Activated effector memory CD4-positive, alpha-beta T cell treated with Interleukin-2 at 50 U/mL for 16 hours (primary cell): ENCODE results near the gene P2RX7.

Experiments used
- DNase-seq: peaks from one replicate; pipeline ENCODE4 v3.0.0-alpha.2; 2020

P2RX7 gene

GRCh38 chr12:121132601-121133481 is at the start of gene P2RX7:
Gene P2RX7, plus strand, starts transcription at chr12:121132876. Its CDS starts 95 bp downstream, at chr12:121132971.
- DNase-seq, result peak; percentile 27

DNA sequence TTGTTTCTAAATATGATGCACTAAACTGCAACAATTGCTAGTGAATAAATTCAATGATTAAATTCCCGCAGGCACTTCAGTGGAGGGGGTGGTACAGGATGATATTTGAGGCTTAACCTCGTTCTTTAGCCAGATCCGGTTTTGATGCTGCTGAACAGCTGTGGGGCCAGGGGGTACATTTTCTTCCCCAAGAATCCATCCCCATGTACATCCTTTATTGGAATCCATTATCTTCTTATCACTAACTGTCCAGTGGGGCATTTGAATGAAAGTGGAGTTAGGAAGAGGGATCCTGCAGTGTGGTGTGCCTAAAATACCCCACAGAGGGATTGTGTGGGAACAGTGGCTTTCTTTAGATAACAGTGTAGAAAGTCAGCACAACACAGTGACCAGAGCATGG is 48.4 kb upstream of the P2RX7 start:
- no peak for DNase-seq

DNA sequence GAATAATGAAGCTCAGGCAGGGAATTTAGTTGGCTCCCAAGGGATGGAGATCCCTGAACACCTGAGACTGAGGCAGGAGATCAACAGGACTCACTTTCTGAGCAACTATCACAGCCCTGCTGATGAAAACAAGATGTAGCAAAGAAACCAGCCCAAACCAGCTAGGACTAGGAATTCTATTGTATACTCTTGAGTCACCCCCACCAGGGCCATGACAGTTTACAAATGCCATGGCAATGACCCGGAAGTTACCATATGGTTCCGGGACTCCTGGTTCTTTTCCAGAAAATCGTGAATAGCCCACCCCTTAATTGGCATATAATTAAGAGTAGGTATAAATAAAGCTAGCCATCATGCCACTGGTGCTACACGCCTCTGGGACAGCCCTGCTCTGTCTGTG is 47.6 kb upstream of the P2RX7 start:
- DNase-seq, result no peak

GRCh38 chr12:121085506-121086353 is 46.9 kb upstream of the P2RX7 start:
- DNase-seq, result no peak

GRCh38 chr12:121086781-121087295 is 45.8 kb upstream of the P2RX7 start:
- no peak for DNase-seq

DNA sequence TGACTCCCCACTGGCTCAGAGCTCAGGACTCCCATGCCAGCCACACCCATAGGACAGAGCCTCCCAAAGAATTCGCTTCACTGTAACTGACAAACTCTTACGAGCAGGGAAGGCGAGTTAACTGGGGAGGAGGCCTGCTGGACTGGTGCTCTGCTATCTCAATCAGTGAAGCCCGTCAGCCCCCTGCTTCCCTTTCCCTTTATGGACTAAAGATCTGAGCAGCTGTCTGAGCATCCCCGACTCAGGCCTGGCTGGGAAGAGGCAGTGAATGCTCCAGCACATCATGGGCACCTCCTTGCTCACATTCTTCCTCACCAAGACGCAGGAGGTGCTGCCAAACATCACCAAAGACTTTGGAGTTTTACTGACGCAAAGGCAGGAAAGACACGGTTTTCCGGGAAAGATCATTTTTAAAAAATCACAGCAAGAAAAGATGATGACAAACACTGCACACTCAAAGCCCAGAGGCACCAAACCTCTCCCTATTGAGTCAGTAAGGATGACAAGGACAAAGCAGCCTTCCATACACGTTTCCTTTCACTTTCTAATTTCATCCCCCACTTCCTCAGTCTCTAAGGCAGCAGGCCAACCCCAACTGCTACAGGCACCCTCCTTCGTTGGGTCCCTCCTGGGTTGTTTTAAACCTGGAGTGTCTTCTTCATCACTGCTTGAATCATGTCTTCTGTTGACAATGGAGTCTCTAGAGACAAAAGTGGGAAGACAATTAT is 45.0 kb upstream of the P2RX7 start:
- no peak for DNase-seq

GRCh38 chr12:121088195-121088585 is 44.5 kb upstream of the P2RX7 start:
- DNase-seq, result no peak

DNA sequence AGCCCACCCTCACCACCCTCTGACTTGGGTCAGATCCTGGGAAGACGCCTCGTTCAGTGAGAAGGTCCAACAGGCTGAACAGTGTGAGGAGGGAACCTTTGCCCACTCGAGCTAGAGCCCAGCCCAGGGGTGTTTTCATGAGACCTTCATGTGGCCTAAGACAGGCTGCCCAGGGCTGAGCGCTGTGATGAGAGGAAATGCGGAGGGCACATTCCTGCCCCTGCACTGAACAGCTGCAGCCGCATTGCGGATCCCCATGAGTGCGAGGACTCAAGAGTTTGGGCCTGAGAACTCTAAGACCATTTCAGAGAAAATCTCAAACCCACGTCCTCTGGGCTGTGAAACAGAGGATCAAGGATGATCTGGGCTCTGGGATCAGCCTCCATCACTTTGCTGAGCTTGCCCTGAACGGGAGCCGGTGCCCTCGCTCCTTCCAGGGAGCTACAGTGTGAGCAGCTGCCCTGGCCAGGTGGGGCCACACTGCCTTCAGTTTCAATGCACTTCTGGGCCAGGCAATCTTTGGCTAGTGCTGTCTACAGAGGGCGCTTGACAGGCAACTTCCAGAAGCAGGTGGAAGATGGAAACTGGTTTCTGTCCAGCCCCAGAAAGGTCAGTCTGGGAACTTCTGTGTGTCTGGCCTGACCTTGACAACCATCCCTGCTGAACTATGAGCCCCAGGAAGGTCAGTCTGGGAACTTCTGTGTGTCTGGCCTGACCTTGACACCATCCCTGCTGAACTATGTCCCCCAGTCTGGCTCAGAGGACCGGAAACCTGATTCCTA is 43.5 kb upstream of the P2RX7 start:
- no peak for DNase-seq

GRCh38 chr12:121089813-121090430 is 42.8 kb upstream of the P2RX7 start:
- DNase-seq, result no peak

- no peak for DNase-seq
These were observed 41.8 kb upstream of the P2RX7 start for GRCh38 chr12:121090586-121091514.

- no peak for DNase-seq
These were observed 40.6 kb upstream of the P2RX7 start for GRCh38 chr12:121092034-121092433.

GRCh38 chr12:121093487-121093891 is 39.2 kb upstream of the P2RX7 start:
- DNase-seq, result no peak

DNA sequence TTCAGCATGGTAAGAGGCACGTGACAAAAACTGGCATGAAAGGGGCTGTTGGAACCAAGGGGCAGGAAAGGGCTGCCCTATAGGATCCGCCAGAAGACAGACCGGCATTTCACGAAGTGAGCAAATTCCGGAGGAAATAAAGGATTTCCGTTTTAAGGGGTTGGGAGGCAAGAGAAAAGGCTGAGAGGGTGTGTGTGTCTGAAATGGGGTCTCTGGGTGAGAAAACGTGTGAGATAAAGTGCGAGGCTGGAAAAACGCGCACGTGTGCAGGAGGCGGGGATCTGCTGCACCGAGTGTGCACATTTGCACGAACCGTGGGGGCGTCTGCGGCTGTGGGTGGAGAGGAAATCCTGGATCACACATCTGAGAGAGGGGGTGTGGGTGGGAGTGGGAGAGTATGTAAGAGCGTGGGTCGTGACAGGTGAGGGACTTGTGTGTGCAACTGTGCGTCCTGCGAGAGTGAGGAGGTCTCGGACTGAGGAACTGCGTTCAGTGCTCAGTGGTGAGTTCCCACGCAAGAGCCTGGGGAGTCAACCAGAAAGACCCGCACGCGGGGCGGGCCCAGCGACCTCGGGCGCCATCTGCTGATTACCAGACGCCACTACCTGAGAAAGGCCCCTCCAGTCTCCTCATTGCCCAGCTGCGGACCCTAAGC is 37.0 kb upstream of the P2RX7 start:
- DNase-seq, result peak; percentile 68

- DNase-seq, result no peak
These were observed 36.4 kb upstream of the P2RX7 start for GRCh38 chr12:121096199-121096798.

DNA sequence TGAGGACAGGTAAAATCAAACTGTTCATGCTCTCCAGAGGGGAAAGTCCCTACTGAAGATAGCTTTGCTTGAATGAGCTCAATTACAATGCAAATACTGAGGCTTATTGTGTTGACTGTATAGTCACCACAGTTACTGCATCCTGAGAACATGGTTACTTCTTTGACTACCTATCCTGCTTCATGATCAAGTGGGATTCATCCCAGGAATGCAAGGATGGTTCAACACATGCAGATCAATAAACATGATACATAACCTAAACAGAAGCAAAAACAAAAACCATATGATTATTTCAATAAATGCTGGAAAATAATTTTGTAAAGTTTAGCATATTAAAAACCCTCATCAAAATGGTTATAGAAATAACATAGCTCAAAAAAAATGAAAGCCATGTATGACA is 32.9 kb upstream of the P2RX7 start:
- DNase-seq, result no peak

DNA sequence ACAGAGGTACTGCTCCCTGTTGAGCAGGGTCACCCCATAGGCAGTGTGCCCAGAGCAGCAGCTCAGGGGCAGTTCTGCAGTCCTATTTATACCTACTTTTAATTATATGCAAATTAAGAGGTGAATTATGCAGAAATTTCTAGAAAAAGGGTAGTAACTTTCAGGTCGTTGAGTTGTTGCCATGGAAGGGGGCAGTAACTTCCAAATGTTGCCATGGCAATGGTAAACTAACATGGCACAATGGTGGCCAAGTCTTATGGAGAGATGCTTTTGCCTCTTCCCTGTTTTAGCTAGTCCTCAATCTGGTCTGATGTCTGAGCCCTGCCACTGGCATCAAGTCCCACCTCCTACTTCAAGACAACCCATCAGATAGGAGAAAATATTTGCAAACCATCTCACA is 30.4 kb upstream of the P2RX7 start:
- DNase-seq, result no peak

- DNase-seq, result no peak
These were observed 25.0 kb upstream of the P2RX7 start for GRCh38 chr12:121107681-121108080.

DNA sequence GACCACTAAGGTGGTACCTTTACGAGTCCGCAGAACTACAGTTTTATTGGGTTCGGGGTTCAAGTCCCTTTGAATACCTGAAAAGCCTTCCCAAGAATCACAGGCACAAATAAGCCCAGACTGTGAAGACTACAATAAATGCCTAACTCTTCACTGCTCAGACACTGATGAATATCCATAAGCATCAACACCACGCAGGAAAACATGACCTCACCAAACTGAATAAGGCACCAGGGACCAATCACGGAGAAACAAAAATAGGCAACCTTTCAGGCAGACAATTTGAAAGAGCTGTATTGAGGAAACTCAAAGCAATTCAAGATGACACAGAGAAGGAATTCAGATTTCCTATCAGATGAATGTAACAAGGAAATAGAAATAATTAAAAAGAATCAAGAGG is 24.2 kb upstream of the P2RX7 start:
- no peak for DNase-seq

DNA sequence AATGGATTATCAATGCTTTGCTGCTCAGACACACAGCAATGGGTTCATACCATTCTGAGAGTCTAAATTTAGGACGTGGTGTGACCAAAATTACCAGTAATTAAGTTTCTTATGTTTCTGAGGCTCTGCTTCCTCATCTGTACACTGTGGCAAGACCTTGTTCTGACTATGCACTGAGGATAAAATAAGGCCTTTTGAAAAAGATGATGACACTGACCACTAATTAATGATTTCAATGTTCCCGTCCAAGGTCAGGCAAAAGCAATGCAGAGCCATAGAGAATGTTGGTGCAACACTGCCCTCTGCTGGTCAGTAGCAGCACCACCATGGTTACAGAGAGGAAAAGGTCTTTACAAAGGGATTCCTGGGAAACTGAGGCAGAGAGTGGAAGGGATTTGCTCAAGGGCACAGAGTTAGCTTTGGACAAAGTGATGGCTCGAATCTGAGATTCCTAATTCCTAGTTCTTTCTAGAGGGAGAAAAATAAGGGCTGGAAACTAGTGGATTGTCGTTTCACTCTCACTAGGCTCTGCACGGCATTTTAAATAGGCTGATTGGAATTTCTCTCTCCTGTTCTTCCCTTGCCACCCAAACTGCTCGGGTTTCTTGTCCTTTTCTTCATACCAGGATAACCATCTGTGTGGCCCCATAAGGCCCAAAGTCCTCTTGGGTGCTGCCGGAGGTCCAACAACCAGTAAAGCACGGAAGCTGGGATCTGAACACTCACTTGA is 22.3 kb upstream of the P2RX7 start:
- DNase-seq, result peak; percentile 38
